SJCRH30 (cell line): Measurements from ENCODE around the gene CPSF4. TPM values are rescaled to one million over a fixed set of nuclear protein-coding genes. Genes with fewer than 3 reads are reported as not detected.

Experiments used
- DNase-seq, 2 experiments: peaks; one replicate each; pipeline ENCODE4 v3.0.0-alpha.2; 2015 to 2020
- H3K27ac ChIP-seq: fragments of 250-450 bp; sonication (Bioruptor Pico); 2 replicates; pipeline ENCODE4 v1.5.1; 2020; ENCODE audit warnings: mild to moderate bottlenecking, moderate library complexity
- H3K27me3 ChIP-seq: fragments of 250-450 bp; sonication (Bioruptor Pico); 2 replicates; pipeline ENCODE4 v1.5.1; 2020; ENCODE audit warnings: mild to moderate bottlenecking, moderate library complexity
- H3K36me3 ChIP-seq: fragments of 250-450 bp; sonication (Bioruptor Pico); 2 replicates; pipeline ENCODE4 v1.5.1; 2020; ENCODE audit warnings: mild to moderate bottlenecking, moderate library complexity
- H3K4me1 ChIP-seq: fragments of 250-450 bp; sonication (Bioruptor Pico); 2 replicates; pipeline ENCODE4 v1.5.1; 2020; ENCODE audit warnings: mild to moderate bottlenecking, moderate library complexity
- H3K4me3 ChIP-seq: fragments of 250-450 bp; sonication (Bioruptor Pico); 2 replicates; pipeline ENCODE4 v1.5.1; 2020; ENCODE audit warnings: mild to moderate bottlenecking, moderate library complexity
- H3K9me3 ChIP-seq: fragments of 250-450 bp; sonication (Bioruptor Pico); replicated peaks from 2 replicates; pipeline ENCODE4 v1.5.1; 2020; ENCODE audit warnings: mild to moderate bottlenecking, moderate library complexity
- total RNA-seq: library from RNA; depleted of rRNA; stranded (reverse); fragments of >200 nt; shearing (Covaris generic); gene quantifications from 2 replicates; pipeline ENCODE4 v1.2.3, GENCODE V29; 2014; rRNA removed

Gene CPSF4
- 58.9 and 76.8 TPM in 2 replicates for total RNA-seq

GRCh38 chr7:99438573-99439480 lies at the start of gene CPSF4, which contains the start of gene PTCD1:
TSS of gene CPSF4 (plus strand) at chr7:99438943. CDS start at chr7:99439083, 140 bp downstream.
TSS of gene PTCD1 (minus strand) at chr7:99438798. CDS start at chr7:99435242, 3,556 bp downstream.
- Histone ChIP-seq H3K9me3 (no peaks in the 10 kb centered on the region), H3K4me3 (peak within 1 kb of the TSS; percentile 98), H3K27me3 (no peaks in the 10 kb centered on the region), H3K4me1 (peaks cover 6% of the 10 kb centered on the region), H3K27ac (peak within 1 kb of the TSS; percentile 79), H3K36me3 (peaks cover 26% of the 10 kb centered on the region)
- peak; percentile 98 for DNase-seq

- H3K36me3 ChIP-seq = peaks cover 24% of the 10 kb centered on the region
These were observed 49.0 kb upstream of the CPSF4 start for GRCh38 chr7:99389772-99390171.

GRCh38 chr7:99390941-99391602 lies 47.7 kb upstream of the CPSF4 start:
- Histone ChIP-seq H3K4me1 (no peaks in the 10 kb centered on the region), H3K9me3 (no peaks in the 10 kb centered on the region), H3K4me3 (no peak overlapping the region), H3K27ac (no peak overlapping the region), H3K36me3 (peaks cover 35% of the 10 kb centered on the region), H3K27me3 (no peaks in the 10 kb centered on the region)
- DNase-seq = no peak

More at GRCh38 chr7:99389772-99390171, 49.0 kb upstream of the CPSF4 start:
- DNase-seq = no peak
- Histone ChIP-seq H3K4me1 (no peaks in the 10 kb centered on the region), H3K4me3 (no peak overlapping the region), H3K27ac (no peak overlapping the region), H3K27me3 (no peaks in the 10 kb centered on the region), H3K9me3 (no peaks in the 10 kb centered on the region)

- H3K4me3 ChIP-seq = no peak overlapping the region
- no peaks in the 10 kb centered on the region for H3K27me3 ChIP-seq
- no peaks in the 10 kb centered on the region for H3K4me1 ChIP-seq
- no peak for DNase-seq
- H3K36me3 ChIP-seq = peaks cover 34% of the 10 kb centered on the region
- H3K27ac ChIP-seq = no peak overlapping the region
- no peaks in the 10 kb centered on the region for H3K9me3 ChIP-seq
These were observed 46.7 kb upstream of the CPSF4 start for GRCh38 chr7:99392046-99392445.

- peak; percentile 60 to 66 for DNase-seq
- Histone ChIP-seq H3K36me3 (peaks cover 31% of the 10 kb centered on the region), H3K4me3 (peak overlapping the region; percentile 52), H3K27me3 (no peaks in the 10 kb centered on the region), H3K4me1 (no peaks in the 10 kb centered on the region), H3K27ac (no peak overlapping the region), H3K9me3 (no peaks in the 10 kb centered on the region)
These were observed 45.9 kb upstream of the CPSF4 start for GRCh38 chr7:99392659-99393354.

- no peaks in the 10 kb centered on the region for H3K9me3 ChIP-seq
- DNase-seq = peak; percentile 69 to 70
- no peaks in the 10 kb centered on the region for H3K27me3 ChIP-seq
- peak overlapping the region; percentile 52 for H3K4me3 ChIP-seq
- no peak overlapping the region for H3K27ac ChIP-seq
- no peaks in the 10 kb centered on the region for H3K4me1 ChIP-seq
- H3K36me3 ChIP-seq = peaks cover 34% of the 10 kb centered on the region
These were observed 45.2 kb upstream of the CPSF4 start for GRCh38 chr7:99393355-99394187.

GRCh38 chr7:99394188-99394502 lies 44.6 kb upstream of the CPSF4 start:
- no peak overlapping the region for H3K4me3 ChIP-seq
- peaks cover 38% of the 10 kb centered on the region for H3K36me3 ChIP-seq
- no peaks in the 10 kb centered on the region for H3K9me3 ChIP-seq
- H3K27ac ChIP-seq = no peak overlapping the region
- no peaks in the 10 kb centered on the region for H3K4me1 ChIP-seq
- H3K27me3 ChIP-seq = no peaks in the 10 kb centered on the region
- DNase-seq = no peak

GRCh38 chr7:99395616-99396327 lies 43.0 kb upstream of the CPSF4 start:
- no peak overlapping the region for H3K27ac ChIP-seq
- H3K9me3 ChIP-seq = no peaks in the 10 kb centered on the region
- H3K4me3 ChIP-seq = no peak overlapping the region
- DNase-seq = no peak
- no peaks in the 10 kb centered on the region for H3K4me1 ChIP-seq
- H3K27me3 ChIP-seq = no peaks in the 10 kb centered on the region
- H3K36me3 ChIP-seq = peaks cover 50% of the 10 kb centered on the region

- Histone ChIP-seq H3K36me3 (peaks cover 53% of the 10 kb centered on the region), H3K27ac (no peak overlapping the region), H3K9me3 (no peaks in the 10 kb centered on the region), H3K4me1 (no peaks in the 10 kb centered on the region), H3K27me3 (no peaks in the 10 kb centered on the region), H3K4me3 (no peak overlapping the region)
- no peak for DNase-seq
These were observed 42.1 kb upstream of the CPSF4 start for GRCh38 chr7:99396418-99397296.

GRCh38 chr7:99397297-99397983 lies 41.3 kb upstream of the CPSF4 start:
- Histone ChIP-seq H3K27ac (no peak overlapping the region), H3K36me3 (peaks cover 52% of the 10 kb centered on the region), H3K9me3 (no peaks in the 10 kb centered on the region), H3K4me1 (no peaks in the 10 kb centered on the region), H3K4me3 (no peak overlapping the region), H3K27me3 (no peaks in the 10 kb centered on the region)
- DNase-seq = no peak

GRCh38 chr7:99398891-99399445 lies 39.8 kb upstream of the CPSF4 start:
- Histone ChIP-seq H3K9me3 (no peaks in the 10 kb centered on the region), H3K27me3 (no peaks in the 10 kb centered on the region), H3K27ac (no peak overlapping the region), H3K4me3 (no peak overlapping the region), H3K4me1 (no peaks in the 10 kb centered on the region), H3K36me3 (peaks cover 61% of the 10 kb centered on the region)
- DNase-seq = no peak

GRCh38 chr7:99399597-99399996 lies 39.1 kb upstream of the CPSF4 start:
- Histone ChIP-seq H3K4me3 (no peak overlapping the region), H3K4me1 (no peaks in the 10 kb centered on the region), H3K36me3 (peaks cover 64% of the 10 kb centered on the region), H3K9me3 (no peaks in the 10 kb centered on the region), H3K27ac (no peak overlapping the region), H3K27me3 (no peaks in the 10 kb centered on the region)
- no peak for DNase-seq
